ENCODE results near the gene B3GALNT2.
A peak's percentile ranks its signal among the peaks of the same experiment; 100 is the strongest.
"Not testable (repeated sequence)": the region's sequence is repeated elsewhere in the genome, so short reads cannot be mapped to it uniquely, and the experiment has no call there.

The B3GALNT2 gene

GRCh38 chr1:235503403-235504121 lies 690 bp downstream of the B3GALNT2 start:
- peak; percentile 50 for DNase-seq (ENCODE audit: low spot score)

- DNase-seq (ENCODE audit: low spot score): peak; percentile 17
These were observed 1.4 kb downstream of the B3GALNT2 start for GRCh38 chr1:235502601-235503402.

GRCh38 chr1:235500971-235501540 lies 3.2 kb downstream of the B3GALNT2 start:
- DNase-seq (ENCODE audit: low spot score): peak; percentile 18

GRCh38 chr1:235495551-235495950 lies 8.7 kb downstream of the B3GALNT2 start:
- no peak for DNase-seq (ENCODE audit: low spot score)

GRCh38 chr1:235495030-235495429 lies 9.2 kb downstream of the B3GALNT2 start:
- no peak for DNase-seq (ENCODE audit: low spot score)

- DNase-seq (ENCODE audit: low spot score): no peak
These were observed 9.7 kb downstream of the B3GALNT2 start for GRCh38 chr1:235494531-235494930.

- no peak for DNase-seq (ENCODE audit: low spot score)
These were observed 12.6 kb downstream of the B3GALNT2 start for GRCh38 chr1:235491644-235492043.

- DNase-seq (ENCODE audit: low spot score): no peak
These were observed 17.9 kb downstream of the B3GALNT2 start for GRCh38 chr1:235486321-235486720.

- no peak for DNase-seq (ENCODE audit: low spot score)
These were observed 18.7 kb downstream of the B3GALNT2 start for GRCh38 chr1:235485558-235485957.

- DNase-seq (ENCODE audit: low spot score): no peak
These were observed 21.2 kb downstream of the B3GALNT2 start for GRCh38 chr1:235483090-235483489.

- DNase-seq (ENCODE audit: low spot score): peak; percentile 5
These were observed 30.4 kb downstream of the B3GALNT2 start for GRCh38 chr1:235473806-235474205.

- no peak for DNase-seq (ENCODE audit: low spot score)
These were observed 33.4 kb downstream of the B3GALNT2 start for GRCh38 chr1:235470741-235471439.

GRCh38 chr1:235469897-235470296 lies 34.4 kb downstream of the B3GALNT2 start:
- not testable (repeated sequence) for DNase-seq (ENCODE audit: low spot score)

GRCh38 chr1:235468970-235469369 lies 35.3 kb downstream of the B3GALNT2 start:
- DNase-seq (ENCODE audit: low spot score): peak; percentile 8

GRCh38 chr1:235468004-235468403 lies 36.2 kb downstream of the B3GALNT2 start:
- DNase-seq (ENCODE audit: low spot score): no peak

GRCh38 chr1:235465066-235465465 lies 39.2 kb downstream of the B3GALNT2 start:
- no peak for DNase-seq (ENCODE audit: low spot score)

GRCh38 chr1:235462832-235463231 lies 41.4 kb downstream of the B3GALNT2 start:
- DNase-seq (ENCODE audit: low spot score): not testable (repeated sequence)

- DNase-seq (ENCODE audit: low spot score): no peak
These were observed 42.3 kb downstream of the B3GALNT2 start for GRCh38 chr1:235461954-235462353.

- no peak for DNase-seq (ENCODE audit: low spot score)
These were observed 43.5 kb downstream of the B3GALNT2 start for GRCh38 chr1:235460770-235461169.

- DNase-seq (ENCODE audit: low spot score): not testable (repeated sequence)
These were observed 46.4 kb downstream of the B3GALNT2 start for GRCh38 chr1:235457856-235458255.

- no peak for DNase-seq (ENCODE audit: low spot score)
These were observed 48.4 kb downstream of the B3GALNT2 start for GRCh38 chr1:235455823-235456222.

- no peak for DNase-seq (ENCODE audit: low spot score)
These were observed 49.2 kb downstream of the B3GALNT2 start for GRCh38 chr1:235455097-235455496.
